Activated T-helper 1 cell treated with Interleukin-2 at 50 U/mL for 16 hours (primary cell): ENCODE measurements around the gene RNF144B.
"Not testable (repeated sequence)": the region's sequence is repeated elsewhere in the genome, so short reads cannot be mapped to it uniquely, and the experiment has no call there.

ENCODE experiments used
- DNase-seq: peaks from one replicate; pipeline ENCODE4 v3.0.0-alpha.2; 2020; ENCODE audit warnings: low read depth

RNF144B gene

GRCh38 chr6:18409602-18410001, 22.5 kb downstream of the RNF144B start:
- not testable (repeated sequence) for DNase-seq

GRCh38 chr6:18410412-18410811, 23.3 kb downstream of the RNF144B start:
- no peak for DNase-seq

DNA sequence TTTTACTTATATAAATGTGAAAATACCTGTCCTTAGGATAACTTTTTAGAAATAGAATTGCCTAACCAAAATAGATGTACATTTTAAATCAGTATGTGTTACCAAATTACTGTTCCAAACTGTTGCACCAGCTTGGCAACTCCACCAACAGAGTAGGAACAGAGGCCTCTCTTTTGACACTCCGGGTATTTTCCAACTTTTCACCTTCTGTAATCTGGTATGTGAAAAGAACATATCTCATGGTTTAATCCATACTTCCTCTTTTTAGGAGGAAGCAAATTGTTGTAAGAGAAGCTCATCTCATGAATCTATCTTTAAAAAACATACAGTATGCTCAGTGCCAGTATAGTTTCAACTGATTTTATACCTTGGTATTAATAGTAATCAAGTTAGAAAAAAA, 24.9 kb downstream of the RNF144B start:
- no peak for DNase-seq

GRCh38 chr6:18412644-18413043, 25.5 kb downstream of the RNF144B start:
- no peak for DNase-seq

DNA sequence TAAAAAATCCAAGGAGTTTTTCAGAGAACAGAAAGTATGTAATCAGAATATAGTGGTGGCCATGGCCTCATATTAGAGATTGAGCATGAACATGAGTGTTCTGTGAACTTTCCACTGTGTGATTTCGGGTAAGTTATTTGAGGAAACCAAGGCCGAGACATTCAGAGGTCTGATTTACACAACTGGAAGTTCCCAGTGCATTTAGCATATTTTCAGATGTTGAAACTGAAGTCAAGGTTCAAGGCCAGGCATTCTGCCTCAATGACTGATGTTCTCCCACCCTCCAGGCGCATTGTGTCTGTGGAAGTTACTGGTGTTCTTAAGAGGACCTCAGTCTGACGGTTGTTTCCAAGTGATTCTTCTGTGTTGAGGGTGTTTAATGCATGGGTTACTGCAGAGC, 26.2 kb downstream of the RNF144B start:
- no peak for DNase-seq

DNA sequence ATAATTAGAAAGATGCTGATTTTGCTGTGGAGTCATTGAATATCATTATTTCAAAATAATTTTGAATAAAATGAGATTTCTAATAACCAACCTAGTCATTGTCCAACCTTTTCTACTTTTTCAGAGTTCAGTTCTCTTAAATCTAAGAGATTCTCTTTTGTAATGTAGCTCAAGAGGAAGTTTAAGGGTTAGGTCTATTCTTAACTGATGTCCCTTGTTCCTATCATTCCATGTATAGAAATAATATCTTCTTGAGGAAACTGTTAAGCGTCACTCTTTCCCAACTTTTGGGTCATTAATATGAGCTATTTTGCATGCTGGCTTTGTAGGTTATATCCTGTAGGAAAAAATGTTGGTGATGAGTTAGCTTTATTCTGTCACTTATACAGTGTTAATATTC, 27.0 kb downstream of the RNF144B start:
- DNase-seq = no peak

DNA sequence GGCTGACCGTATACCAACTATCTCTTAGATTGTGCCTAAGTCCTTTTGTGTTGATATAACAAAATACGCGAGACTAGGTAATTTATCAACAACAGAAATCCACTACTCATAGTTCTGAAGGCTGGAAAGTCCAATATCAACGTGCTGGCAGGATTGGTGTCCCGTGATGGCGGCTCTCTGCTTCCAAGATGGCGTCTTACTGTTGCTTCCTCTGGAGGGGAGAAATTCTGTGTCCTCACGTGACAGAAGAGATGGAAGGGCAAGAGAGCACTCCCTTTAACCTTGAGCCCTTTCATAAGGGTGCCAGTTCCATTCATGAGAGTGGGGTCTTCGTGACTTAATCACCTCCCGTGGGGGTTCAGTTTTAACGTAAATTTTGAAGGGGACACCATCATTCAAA, 28.1 kb downstream of the RNF144B start:
- DNase-seq = no peak

DNA sequence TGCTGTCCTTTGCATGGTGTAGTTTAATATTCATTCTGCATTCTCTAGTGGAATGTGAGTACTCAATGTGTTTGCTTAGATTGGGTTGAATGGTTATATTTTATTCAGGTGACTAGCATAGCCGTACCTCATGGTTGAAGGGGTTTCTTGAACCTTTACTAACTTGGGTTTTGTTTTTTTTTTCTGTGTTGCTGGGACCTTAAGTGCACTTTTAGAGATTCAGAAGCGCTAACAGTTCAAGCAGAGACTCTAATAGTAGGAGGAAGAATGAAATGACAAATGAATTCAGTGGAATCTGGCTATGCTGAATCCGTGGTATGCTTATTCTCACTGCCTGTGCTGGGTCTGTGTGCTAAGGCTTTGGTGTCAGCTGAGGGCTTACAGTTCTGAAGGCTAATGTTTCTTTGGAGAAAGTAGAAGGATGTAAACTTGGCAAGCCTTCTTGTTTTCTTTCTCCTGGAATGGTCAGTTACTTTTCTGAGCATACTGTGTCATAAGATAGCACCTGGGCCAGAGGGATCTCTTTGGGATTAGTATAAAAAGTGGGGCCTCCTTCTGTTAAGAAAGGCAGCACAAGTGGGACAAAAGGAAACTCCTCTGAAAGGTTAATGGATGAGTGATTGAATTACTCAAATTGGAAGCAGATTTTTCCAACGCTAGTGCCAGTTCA, 28.7 kb downstream of the RNF144B start:
- DNase-seq = no peak

DNA sequence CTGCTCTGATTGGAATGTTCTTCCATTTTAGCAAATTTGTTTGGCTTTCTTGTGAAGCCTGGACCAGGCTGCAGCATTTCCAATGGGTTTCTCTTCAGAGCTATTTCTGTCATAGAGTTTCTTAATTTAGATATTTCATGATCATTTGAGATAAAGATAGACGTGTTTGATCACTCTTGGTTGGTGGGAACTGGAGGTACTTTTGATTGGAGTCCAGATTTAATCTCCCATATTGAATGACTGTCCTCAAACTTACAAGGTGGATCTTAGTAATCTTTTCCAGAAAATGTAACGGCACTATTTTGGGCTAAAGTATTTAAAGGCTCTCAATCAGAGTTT, 29.2 kb downstream of the RNF144B start:
- DNase-seq = no peak

- DNase-seq = no peak
These were observed 33.2 kb downstream of the RNF144B start for GRCh38 chr6:18420328-18420727.

GRCh38 chr6:18422136-18422535, 35.0 kb downstream of the RNF144B start:
- DNase-seq = no peak

- no peak for DNase-seq
These were observed 36.3 kb downstream of the RNF144B start for GRCh38 chr6:18423426-18423825.

- no peak for DNase-seq
These were observed 37.1 kb downstream of the RNF144B start for GRCh38 chr6:18424201-18424600.

GRCh38 chr6:18425218-18425617, 38.1 kb downstream of the RNF144B start:
- no peak for DNase-seq

DNA sequence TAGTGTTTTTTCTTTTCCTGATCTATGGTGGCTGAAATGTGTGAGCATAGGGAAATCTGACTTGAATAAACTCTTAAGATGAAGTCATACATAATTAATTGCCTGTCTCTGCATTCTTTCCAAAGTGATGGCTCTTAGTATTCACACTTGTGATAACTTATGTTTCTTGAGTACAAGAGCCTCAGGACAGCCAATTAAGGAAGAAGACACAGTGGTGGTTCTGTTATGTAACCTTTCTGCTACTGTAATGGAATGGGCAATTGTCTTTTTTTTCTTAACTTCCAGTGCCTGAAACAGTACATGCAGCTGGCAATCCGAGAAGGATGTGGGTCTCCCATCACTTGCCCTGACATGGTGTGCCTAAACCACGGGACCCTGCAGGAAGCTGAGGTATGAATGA, 40.1 kb downstream of the RNF144B start:
- DNase-seq = no peak

GRCh38 chr6:18429655-18430297, 42.6 kb downstream of the RNF144B start:
- DNase-seq = no peak

DNA sequence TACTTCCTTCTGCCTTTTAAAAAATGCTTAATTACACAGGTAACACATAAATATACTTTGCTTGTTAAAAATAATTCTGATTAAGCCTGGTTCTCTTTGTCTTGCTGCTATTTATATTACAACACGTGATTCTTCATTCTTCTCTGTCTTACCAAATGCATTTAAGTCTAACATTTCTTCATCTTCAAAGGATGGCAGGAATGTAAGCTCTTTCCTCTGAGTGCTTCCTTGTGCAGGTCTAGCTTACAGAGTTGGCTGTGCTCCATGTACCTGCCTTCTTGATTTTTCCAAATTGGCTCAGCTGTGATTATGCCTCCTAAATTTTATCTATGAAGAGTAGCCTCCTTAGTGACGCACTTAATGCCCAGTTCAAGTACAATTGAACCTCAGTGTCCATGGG, 44.4 kb downstream of the RNF144B start:
- no peak for DNase-seq

GRCh38 chr6:18432180-18432579, 45.0 kb downstream of the RNF144B start:
- DNase-seq = no peak

- DNase-seq = no peak
These were observed 45.5 kb downstream of the RNF144B start for GRCh38 chr6:18432619-18433018.

DNA sequence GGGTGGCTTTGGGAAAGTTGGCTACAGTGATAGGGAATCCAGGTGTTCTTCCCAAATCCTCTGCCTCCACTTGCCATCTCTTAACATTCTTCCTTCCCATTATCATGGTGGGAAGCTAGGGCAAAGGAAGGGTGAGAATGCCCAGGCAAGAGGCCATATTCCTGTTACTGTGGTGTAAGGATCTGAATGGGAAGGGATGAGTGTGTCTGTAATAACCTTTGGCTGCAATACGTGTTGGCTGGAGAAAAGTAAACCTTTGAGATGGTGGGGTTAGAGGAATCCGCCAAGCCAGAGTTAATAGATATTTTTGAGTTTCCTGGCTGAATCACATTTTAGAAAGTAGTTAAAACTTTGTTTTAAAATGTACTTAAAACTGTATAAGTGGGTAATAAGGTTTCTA, 45.9 kb downstream of the RNF144B start:
- no peak for DNase-seq

- no peak for DNase-seq
These were observed 49.2 kb downstream of the RNF144B start for GRCh38 chr6:18436341-18436740.

GRCh38 chr6:18439581-18439980, 52.4 kb downstream of the RNF144B start:
- no peak for DNase-seq

GRCh38 chr6:18441251-18441979, 54.3 kb downstream of the RNF144B start:
- DNase-seq = no peak

DNA sequence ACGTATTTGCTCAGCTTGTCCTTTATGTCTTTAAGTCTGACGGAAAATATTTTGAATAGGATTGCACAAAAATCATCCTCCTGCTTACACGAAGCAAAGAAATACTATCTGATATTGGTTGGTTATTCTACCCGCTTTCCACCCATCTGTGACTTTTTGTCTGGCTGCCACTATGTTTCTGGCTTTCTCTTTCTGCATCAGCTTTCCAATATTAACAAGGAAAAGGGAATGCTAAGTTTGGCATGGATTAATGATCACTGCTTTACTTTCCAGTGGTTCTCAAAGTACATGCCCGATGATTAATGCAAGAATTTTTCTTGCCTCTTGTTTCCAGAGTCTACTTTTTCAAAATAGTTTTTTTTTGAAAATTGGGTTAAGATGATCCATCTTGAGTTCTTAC, 57.0 kb downstream of the RNF144B start:
- no peak for DNase-seq
